ENCODE measurements around the gene DAPP1.
"Not testable (repeated sequence)": the region's sequence is repeated elsewhere in the genome, so short reads cannot be mapped to it uniquely, and the experiment has no call there.

DAPP1 gene, protein sequence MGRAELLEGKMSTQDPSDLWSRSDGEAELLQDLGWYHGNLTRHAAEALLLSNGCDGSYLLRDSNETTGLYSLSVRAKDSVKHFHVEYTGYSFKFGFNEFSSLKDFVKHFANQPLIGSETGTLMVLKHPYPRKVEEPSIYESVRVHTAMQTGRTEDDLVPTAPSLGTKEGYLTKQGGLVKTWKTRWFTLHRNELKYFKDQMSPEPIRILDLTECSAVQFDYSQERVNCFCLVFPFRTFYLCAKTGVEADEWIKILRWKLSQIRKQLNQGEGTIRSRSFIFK

DNA sequence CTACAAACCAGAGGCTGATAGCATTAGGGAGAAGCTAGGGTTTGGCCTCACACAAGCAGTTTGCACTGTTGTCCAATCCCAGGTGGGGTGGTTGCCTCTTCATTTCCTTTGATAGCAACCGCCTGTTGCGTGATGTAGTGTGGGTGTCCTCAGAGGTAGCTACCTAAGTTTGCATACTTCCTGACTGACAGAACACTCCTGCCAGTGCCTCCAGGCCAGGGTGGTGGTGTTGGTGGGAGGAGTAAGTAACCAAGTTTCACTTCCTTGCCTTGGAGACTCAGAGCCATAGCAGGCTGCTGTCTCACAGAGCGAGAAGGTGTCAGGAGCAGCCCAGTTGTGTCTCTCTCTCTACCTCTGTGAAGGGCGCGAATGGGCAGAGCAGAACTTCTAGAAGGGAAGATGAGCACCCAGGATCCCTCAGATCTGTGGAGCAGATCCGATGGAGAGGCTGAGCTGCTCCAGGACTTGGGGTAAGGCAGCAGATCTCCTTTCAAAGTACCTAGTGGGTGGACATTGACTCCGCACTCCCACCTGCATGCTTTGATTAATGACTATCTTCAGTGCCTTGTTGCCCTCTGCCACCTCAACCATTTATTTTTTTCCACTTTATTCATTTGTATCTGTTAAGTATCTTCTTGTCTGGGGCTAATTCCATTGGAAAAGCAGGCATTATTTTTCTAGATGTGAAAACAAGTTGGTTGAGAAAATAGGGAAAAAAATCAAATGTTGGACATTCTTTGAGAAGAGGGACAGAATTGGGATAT lies at the start of gene DAPP1:
TSS of gene DAPP1 (plus strand) at position 283 of the 764 bp plus-strand sequence. CDS start at position 370, 87 bp downstream.
- no peak within 1 kb of the TSS for H3K4me3 ChIP-seq (ENCODE audit: low read depth, low read length)
- TF ChIP-seq, protein P1, sequence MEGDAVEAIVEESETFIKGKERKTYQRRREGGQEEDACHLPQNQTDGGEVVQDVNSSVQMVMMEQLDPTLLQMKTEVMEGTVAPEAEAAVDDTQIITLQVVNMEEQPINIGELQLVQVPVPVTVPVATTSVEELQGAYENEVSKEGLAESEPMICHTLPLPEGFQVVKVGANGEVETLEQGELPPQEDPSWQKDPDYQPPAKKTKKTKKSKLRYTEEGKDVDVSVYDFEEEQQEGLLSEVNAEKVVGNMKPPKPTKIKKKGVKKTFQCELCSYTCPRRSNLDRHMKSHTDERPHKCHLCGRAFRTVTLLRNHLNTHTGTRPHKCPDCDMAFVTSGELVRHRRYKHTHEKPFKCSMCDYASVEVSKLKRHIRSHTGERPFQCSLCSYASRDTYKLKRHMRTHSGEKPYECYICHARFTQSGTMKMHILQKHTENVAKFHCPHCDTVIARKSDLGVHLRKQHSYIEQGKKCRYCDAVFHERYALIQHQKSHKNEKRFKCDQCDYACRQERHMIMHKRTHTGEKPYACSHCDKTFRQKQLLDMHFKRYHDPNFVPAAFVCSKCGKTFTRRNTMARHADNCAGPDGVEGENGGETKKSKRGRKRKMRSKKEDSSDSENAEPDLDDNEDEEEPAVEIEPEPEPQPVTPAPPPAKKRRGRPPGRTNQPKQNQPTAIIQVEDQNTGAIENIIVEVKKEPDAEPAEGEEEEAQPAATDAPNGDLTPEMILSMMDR (IDR thresholded peaks at IDR 0.05; ENCODE audit: low read depth, low read length), result no peak

DNA sequence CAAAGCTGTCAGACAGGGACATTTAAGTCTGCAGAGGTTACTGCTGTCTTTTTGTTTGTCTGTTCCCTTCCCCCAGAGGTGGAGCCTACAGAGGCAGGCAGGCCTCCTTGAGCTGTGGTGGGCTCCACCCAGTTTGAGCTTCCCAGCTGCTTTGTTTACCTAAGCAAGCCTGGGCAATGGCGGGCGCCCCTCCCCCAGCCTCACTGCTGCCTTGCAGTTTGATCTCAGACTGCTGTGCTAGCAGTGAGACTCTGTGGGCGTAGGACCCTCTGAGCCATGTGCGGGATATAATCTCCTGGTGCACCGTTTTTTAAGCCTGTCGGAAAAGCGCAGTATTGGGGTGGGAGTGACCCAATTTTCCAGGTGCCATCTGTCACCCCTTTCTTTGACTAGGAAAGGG lies 45.8 kb upstream of the DAPP1 start:
- not testable (repeated sequence) for H3K4me3 ChIP-seq (ENCODE audit: low read depth, low read length)

DNA sequence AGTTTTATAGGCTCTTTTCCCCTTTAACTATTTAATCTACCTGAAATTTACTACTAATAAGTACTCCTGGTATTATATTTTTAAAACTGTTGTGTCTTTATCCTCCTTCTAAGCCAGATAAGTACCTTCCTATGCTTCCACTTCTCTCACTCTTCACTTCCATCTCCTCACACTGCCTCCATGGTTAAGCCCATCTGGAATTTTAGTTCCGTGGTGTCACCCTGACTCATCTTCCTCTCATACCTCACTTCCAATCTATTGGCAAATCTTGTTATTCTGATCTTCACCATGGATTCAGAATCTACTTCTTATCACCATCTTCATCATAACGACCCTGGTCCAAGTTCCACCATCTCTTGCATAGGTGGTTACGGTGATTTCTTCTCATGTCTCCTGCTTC lies 32.7 kb upstream of the DAPP1 start:
- TF ChIP-seq, protein P1 (IDR thresholded peaks at IDR 0.05; ENCODE audit: low read depth, low read length), result no peak
- H3K4me3 ChIP-seq (ENCODE audit: low read depth, low read length), result no peak overlapping the region

DNA sequence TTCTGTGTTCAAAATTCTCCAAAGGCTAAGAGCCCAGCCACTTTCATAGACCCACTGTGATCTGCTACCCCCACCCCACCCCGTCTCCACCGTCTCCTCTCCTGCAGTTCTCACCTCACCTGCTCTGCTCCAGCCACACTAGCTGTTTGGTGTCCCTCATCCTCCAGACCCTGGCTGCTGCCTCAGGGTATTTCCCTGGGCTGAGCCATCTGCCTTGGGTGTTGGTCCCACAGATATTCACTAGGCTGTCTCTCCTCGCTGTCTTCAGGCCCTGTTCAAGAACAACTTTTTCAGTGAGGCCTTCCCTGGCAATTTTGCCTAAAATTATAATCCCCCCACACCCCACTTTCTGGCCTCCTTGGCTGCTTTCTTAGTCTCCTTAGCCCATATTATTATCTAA lies 31.8 kb upstream of the DAPP1 start:
- TF ChIP-seq, protein P1 (IDR thresholded peaks at IDR 0.05; ENCODE audit: low read depth, low read length), result no peak
- H3K4me3 ChIP-seq (ENCODE audit: low read depth, low read length), result no peak overlapping the region

DNA sequence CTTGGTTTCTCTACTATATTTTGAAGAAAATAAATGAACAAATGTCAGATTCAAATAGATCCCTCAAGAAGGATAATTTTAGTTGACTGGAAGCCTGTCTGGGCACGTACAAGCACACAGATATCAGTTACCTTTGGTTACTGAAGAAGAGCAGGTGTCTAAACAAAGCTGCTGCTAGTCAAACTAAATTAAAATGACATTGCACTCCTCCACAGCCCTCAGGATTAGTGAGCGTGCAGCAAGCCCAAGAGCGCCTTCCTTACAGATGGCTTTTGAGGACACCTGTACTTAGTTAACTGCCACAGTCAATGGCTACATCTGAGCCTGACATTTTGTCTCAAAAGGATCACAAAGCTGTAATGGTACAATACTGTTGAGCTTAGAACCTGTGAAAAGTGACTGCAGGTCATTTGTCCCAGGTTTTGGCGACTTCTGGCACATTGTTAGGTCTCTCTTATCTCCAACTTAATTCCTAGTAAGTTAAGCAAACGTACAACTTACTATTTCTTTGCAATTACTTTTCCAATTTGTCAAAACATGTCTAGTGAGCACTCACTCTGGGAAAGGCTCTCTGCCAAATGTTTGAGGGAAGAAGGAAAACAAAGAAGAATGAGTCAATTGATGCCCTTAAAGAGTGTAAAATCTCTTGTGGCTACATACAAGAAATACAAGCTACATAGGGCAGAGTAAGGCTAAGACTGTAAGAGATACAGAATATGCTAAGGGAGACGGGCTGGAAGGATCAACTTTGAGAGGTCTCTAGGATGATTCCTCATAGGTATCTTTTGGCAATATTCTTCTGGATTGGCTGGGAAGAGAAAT lies 25.6 kb upstream of the DAPP1 start:
- no peak overlapping the region for H3K4me3 ChIP-seq (ENCODE audit: low read depth, low read length)
- TF ChIP-seq, protein P1 (IDR thresholded peaks at IDR 0.05; ENCODE audit: low read depth, low read length), result no peak

DNA sequence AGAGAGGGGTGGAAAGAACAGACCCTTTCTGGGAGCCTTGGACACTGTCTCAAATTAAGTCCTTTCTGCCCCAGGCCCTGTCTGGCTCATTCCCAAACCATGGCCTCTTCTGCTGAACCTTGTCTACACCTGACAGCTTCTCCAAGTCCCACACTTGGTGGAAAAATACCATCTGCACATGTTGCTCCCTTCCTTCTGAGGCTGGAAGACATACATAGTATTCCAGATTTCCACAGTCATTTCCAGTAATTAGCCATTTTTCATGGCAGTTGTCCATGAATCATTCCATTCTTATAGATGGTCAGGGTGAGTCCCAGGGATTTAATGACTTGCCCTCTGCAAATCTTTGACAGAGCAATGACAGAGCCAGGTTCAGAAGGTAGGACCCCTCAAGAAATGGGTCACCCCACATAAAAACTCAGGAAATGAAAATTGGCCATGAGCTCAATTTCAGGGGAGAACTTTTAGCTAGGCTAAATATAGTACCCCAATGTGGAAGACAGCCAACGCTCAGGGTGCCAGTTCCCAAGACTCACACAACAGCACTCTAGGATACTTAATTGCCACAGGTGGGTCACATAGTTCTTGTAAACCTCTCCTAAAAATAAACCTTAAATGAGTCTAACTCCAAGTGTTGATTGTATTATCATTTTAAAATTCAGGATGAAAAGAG lies 16.2 kb upstream of the DAPP1 start:
- no peak overlapping the region for H3K4me3 ChIP-seq (ENCODE audit: low read depth, low read length)
- TF ChIP-seq, protein P1 (IDR thresholded peaks at IDR 0.05; ENCODE audit: low read depth, low read length), result no peak

DNA sequence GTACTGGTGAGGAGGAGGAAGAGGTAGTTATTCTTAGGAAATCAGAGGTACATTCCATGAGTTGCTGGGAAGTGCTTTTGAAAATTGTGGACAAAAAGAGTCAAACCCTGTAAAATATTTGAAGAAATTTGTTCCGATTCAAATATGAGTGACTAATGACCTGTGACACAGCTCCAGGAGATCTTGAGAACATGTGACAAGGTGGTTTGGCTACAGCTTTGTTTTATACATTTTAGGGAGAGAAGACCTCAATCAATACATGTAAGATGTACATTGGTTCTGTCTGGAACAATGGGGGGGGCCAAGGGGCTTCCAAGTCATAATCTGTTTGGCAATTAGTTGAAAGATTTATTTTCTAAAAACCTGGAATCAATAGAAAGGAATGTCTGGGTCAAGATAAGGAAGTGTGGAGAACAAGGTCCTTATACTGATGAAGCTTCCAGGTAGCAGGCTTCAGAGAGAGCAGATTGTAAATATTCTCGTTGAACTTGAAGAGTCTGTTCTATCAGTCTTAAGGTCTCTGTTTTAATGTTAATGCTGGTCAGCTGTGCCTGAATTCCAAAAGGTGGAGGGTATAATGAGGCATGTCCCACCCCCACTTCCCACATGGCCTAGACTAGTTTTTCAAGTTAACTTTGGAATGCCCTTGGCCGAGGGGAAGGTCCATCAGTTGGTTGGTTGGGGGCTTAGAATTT lies 15.5 kb upstream of the DAPP1 start:
- TF ChIP-seq, protein P1 (IDR thresholded peaks at IDR 0.05; ENCODE audit: low read depth, low read length), result no peak
- H3K4me3 ChIP-seq (ENCODE audit: low read depth, low read length), result no peak overlapping the region
